ENCODE data around the gene TPRX1. TPM values are rescaled to one million over a fixed set of nuclear protein-coding genes. Genes with fewer than 3 reads are reported as not detected.
A peak's percentile ranks its signal among the peaks of the same experiment; 100 is the strongest.

TPRX1 gene
- total and polyA plus RNA-seq, 2 of the 4 experiments (the other 2 are of a cell fraction) = not detected

DNA sequence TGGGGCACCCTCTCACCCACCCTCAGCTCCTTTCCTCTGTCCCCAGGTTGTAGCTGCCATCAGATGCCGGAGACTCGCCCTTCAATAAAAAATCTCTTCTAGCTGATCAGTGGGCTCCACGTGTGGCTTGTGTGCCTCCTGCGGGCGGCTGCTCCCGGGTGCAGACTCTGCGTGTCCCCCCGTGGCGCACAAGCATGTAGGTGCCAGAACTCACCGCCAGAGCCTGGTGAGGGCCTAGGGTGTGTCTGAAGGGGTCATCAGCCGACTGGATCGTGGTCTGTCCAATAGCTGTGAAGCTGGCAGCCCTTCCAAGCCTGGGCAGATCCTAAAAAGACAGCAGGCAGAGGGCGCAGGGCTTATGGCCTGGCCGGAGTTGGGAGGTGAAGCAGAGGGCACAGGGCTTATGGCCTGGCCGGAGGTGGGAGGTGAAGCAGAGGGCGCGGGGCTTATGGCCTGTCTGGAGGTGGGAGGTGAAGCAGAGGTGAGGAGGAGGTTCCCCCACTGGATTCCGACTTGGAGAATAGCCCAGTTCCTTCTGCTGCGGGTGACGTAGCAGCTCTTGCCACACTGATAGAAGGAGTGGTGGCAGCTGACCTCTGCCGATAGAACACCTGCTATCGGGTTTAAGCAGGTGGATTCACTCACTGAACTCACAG is 47.3 kb downstream of the TPRX1 start:
- ATAC-seq (ENCODE audit: low read depth) = no peak
- no peak overlapping the region for H4K8ac ChIP-seq (ENCODE audit: low read depth in 2 of 2, low read length in 2 of 2)
- TF ChIP-seq RAD21 (IDR thresholded peaks at IDR 0.05; ENCODE audit: low read length) = no peak
- TF ChIP-seq MAZ (IDR thresholded peaks at IDR 0.05; ENCODE audit: borderline replicate concordance, low read depth, low read length) = no peak
- TF ChIP-seq CEBPB (IDR thresholded peaks at IDR 0.05; ENCODE audit: low read depth, low read length) = no peak
- TF ChIP-seq POLR2A (IDR thresholded peaks at IDR 0.05; ENCODE audit: low read depth, low read length) = no peak
- no peak for TF ChIP-seq NFE2L2 (IDR thresholded peaks at IDR 0.05; ENCODE audit: low read depth, low read length)
- no peak for TF ChIP-seq CHD1 (IDR thresholded peaks at IDR 0.05; ENCODE audit: low read depth, low read length)
- TF ChIP-seq MAFK (IDR thresholded peaks at IDR 0.05; ENCODE audit: low read depth, low read length) = no peak
- TF ChIP-seq RFX5 (IDR thresholded peaks at IDR 0.05; ENCODE audit: low read depth, low read length) = no peak
- H3K4ac ChIP-seq (ENCODE audit: low read depth, low read length) = no peak overlapping the region
- H2AFZ ChIP-seq (replicated peaks; ENCODE audit: low read length, poor library complexity) = no peak overlapping the region
- no peak for DNase-seq
- H3K27me3 ChIP-seq (ENCODE audit: control insufficient read depth, insufficient read depth, low read length) = no peaks in the 10 kb centered on the region
- dilution Hi-C loops (cut with HindIII; ENCODE audit: low sequenced_read_pairs, unreplicated experiment) = no loop called here
- no peaks in the 10 kb centered on the region; a peak in 1 of 4 replicates for H3K79me1 ChIP-seq (ENCODE audit: low read depth in 1 of 2, low read length in 2 of 2)
- no peak overlapping the region for H3K14ac ChIP-seq (replicated peaks; ENCODE audit: low read depth, low read length)
- no peak overlapping the region for H4K91ac ChIP-seq (ENCODE audit: insufficient read depth, low read depth, low read length)
- no peak overlapping the region for H3K56ac ChIP-seq (ENCODE audit: extremely low read depth, insufficient read depth, low read length)
- H2AK5ac ChIP-seq (ENCODE audit: low read depth, low read length) = no peak overlapping the region
- no peak overlapping the region for H2BK15ac ChIP-seq (ENCODE audit: low read depth, low read length)
- H3K9me3 ChIP-seq (ENCODE audit: control insufficient read depth, insufficient read depth, low read length) = no peaks in the 10 kb centered on the region
- H4K5ac ChIP-seq (ENCODE audit: low read depth, low read length) = no peak overlapping the region
- H4K20me1 ChIP-seq (ENCODE audit: insufficient read depth, low read length) = no peaks in the 10 kb centered on the region
- peaks cover 65% of the 10 kb centered on the region for H3K36me3 ChIP-seq (ENCODE audit: control insufficient read depth, insufficient read depth, low read length)
- H2BK20ac ChIP-seq (ENCODE audit: low read depth, low read length) = no peak overlapping the region
- ChIA-PET CTCF (no interaction called here), POLR2A (ENCODE audit: unreplicated experiment) (no interaction called here)
- intact Hi-C loops (cut with micrococcal nuclease) = no loop called here
- H2AK9ac ChIP-seq (replicated peaks; ENCODE audit: low read depth, low read length, poor library complexity) = peak overlapping the region; percentile 16
- H3K23ac ChIP-seq (ENCODE audit: low read depth, low read length) = no peak overlapping the region
- no peaks in the 10 kb centered on the region for H3K9me1 ChIP-seq (ENCODE audit: insufficient read depth, low read length)
- WGBS, 2 experiments (ENCODE audit: extremely low coverage in 2 of 2, insufficient read length in 1 of 2) = 93% methylated on average over 10 of the region's 22 CpGs; no CpG with 5 or more reads in 1 of the 2 experiments
- no peak overlapping the region for H2BK120ac ChIP-seq (ENCODE audit: low read depth, low read length)
- H3K4me1 ChIP-seq (ENCODE audit: control insufficient read depth, insufficient read depth, low read length) = no peaks in the 10 kb centered on the region
- H3K4me3 ChIP-seq (ENCODE audit: insufficient read depth, low read depth, low read length) = no peak overlapping the region
- BruUV-seq (replicated peaks) = no TSS peak
- in situ Hi-C loops (cut with MboI; ENCODE audit: low sequenced_read_pairs) = no loop called here
- H3K4me2 ChIP-seq (ENCODE audit: low read depth, low read length) = no peak overlapping the region
- H3K18ac ChIP-seq (ENCODE audit: low read depth, low read length) = no peak overlapping the region
- H2BK5ac ChIP-seq (ENCODE audit: low read depth, low read length, poor library complexity, severe bottlenecking) = no peak overlapping the region
- no peak overlapping the region for H3K27ac ChIP-seq (ENCODE audit: insufficient read depth, low read length)
- H3K9ac ChIP-seq (ENCODE audit: low read depth, low read length) = no peak overlapping the region

Measured in IMR-90 (cell line).